Measurements from ENCODE around the gene RING1.

The RING1 gene

GRCh38 chr6:33172688-33173534, 35.4 kb upstream of the RING1 start:
- DNase-seq: no peak

GRCh38 chr6:33173535-33174180, 34.6 kb upstream of the RING1 start:
- no peak for DNase-seq

GRCh38 chr6:33174784-33175183, 33.5 kb upstream of the RING1 start:
- DNase-seq: no peak

- no peak for DNase-seq
Observed at GRCh38 chr6:33175436-33176069, 32.7 kb upstream of the RING1 start.

GRCh38 chr6:33176906-33177305, 31.4 kb upstream of the RING1 start:
- no peak for DNase-seq

GRCh38 chr6:33177552-33178446, 30.5 kb upstream of the RING1 start:
- no peak for DNase-seq

- DNase-seq: no peak
Observed at GRCh38 chr6:33178755-33179475, 29.4 kb upstream of the RING1 start.

- DNase-seq: no peak
Observed at GRCh38 chr6:33181141-33181540, 27.2 kb upstream of the RING1 start.

GRCh38 chr6:33183071-33183683, 25.1 kb upstream of the RING1 start:
- peak; percentile 59 for DNase-seq

- DNase-seq: no peak
Observed at GRCh38 chr6:33185190-33185589, 23.1 kb upstream of the RING1 start.

- DNase-seq: no peak
Observed at GRCh38 chr6:33185654-33186187, 22.6 kb upstream of the RING1 start.

- no peak for DNase-seq
Observed at GRCh38 chr6:33187809-33188208, 20.5 kb upstream of the RING1 start.

GRCh38 chr6:33189164-33189563, 19.1 kb upstream of the RING1 start:
- no peak for DNase-seq

- DNase-seq: no peak
Observed at GRCh38 chr6:33189625-33190448, 18.5 kb upstream of the RING1 start.

- no peak for DNase-seq
Observed at GRCh38 chr6:33190504-33191107, 17.7 kb upstream of the RING1 start.

GRCh38 chr6:33191383-33192104, 16.8 kb upstream of the RING1 start:
- no peak for DNase-seq

GRCh38 chr6:33192105-33192646, 16.1 kb upstream of the RING1 start, which contains the start of gene COL11A2:
TSS of gene COL11A2 (minus strand) at chr6:33192467. CDS start at chr6:33192240, 227 bp downstream.
- DNase-seq: peak; percentile 68

- peak; percentile 71 for DNase-seq
Observed at GRCh38 chr6:33192671-33193602, 15.4 kb upstream of the RING1 start.
